Activated effector memory CD4-positive, alpha-beta T cell treated with Interleukin-2 at 50 U/mL for 16 hours (primary cell): Measurements from ENCODE around the gene PNKD.
A peak's percentile ranks its signal among the peaks of the same experiment; 100 is the strongest.

ENCODE experiments used
- DNase-seq: peaks from one replicate; pipeline ENCODE4 v3.0.0-alpha.2; 2020

The PNKD gene, protein sequence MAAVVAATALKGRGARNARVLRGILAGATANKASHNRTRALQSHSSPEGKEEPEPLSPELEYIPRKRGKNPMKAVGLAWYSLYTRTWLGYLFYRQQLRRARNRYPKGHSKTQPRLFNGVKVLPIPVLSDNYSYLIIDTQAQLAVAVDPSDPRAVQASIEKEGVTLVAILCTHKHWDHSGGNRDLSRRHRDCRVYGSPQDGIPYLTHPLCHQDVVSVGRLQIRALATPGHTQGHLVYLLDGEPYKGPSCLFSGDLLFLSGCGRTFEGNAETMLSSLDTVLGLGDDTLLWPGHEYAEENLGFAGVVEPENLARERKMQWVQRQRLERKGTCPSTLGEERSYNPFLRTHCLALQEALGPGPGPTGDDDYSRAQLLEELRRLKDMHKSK

DNA sequence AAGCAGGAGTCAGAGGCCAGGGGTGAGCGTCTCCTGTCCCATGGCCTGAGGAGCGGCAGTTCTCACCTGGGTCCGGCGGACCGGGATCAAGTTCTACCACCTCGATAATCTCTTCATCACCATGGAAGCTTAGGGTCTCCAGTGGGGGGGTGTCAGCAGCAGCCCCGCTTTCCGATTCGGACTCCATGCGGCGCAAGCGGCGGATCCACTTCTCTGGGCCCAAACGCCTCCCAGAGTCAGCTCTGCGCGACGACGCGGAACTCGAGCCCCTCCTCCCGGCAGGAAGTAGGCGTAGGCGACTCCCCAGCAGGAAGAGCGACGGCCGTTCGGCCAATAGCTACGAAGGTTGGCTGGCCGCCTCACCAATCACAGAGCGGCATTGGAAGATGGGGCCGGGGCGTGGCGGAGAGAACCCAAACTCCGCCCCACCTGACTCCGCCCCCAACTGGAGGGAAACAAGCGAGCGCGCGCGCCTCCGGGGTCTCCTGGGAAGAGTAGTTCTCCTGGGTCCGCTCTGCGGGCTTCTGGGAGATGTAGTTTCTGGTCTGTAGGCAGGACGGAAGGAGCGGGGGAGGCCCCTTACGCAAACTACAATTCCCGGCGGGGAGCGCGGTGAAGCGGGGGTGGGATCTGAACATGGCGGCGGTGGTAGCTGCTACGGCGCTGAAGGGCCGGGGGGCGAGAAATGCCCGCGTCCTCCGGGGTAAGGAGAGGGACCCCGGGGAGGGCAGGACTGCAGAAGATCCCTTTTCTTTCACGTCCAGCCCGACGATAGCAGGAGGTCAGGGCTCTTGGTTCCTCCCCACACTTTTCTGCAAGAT is at the start of gene PNKD, which contains the start of gene AAMP:
Gene PNKD (plus strand): TSS at position 620 of the 821 bp plus-strand sequence. CDS start 17 bp downstream, at position 637.
Gene AAMP (minus strand): TSS at position 238 of the 821 bp plus-strand sequence. CDS start 51 bp downstream, at position 187.
- peak; percentile 100 for DNase-seq

DNA sequence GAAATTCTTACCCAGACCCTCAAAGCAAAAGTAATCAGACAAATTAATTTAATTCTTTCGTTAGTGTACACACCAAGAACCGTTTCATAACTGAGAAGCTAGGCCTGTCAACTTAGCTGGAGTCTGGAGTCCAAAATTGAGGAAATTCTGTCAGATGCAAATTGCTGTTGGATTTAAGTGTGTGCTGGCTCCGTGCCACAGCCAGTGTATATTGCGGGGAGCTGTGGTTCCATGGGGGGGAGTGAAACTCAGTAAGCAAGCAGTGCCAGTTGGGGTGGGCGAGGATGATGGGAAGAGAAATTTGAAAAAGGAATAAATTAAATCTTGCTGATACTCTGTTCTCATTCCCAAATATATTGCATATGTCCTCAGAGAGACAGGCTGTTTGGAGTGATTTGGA is 49.3 kb upstream of the PNKD start:
- no peak for DNase-seq

DNA sequence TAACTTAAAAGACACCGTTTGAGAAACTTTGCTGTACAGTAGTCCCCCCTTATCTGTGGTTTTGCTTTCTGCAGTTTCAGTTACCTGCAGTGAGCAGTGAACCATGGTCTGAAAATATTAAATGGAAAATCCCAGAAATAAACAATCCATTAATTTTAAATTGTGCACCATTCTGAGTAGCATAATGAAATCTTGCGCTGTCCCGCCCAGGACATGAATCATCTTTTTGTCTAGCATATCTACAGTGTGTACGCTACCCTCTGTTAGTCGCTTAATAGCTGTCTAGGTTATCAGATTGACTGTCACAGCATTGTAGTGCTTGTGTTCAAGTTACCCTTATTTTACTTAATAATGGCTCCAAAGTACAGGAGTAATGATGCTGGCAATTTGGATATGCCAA is 47.3 kb upstream of the PNKD start:
- no peak for DNase-seq

DNA sequence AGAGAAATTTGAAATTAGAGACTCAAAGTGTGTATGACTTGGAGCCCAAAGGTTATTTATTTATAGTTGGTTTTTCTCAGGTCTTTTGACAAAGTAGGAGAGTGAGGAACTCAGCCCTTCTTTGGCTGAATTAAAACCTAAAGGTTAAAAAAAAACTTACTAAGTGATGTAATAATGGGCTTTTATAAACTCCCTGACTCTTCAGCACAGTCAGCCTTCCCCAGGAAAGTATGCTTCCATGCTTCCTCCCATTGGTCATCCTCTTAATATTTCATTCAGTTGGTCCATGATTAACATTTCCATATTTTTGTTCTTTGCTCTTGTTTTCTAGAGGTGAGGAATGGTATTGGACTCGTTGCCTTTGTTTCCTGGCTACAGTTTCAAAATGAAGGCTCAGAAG is 46.1 kb upstream of the PNKD start:
- DNase-seq = no peak

DNA sequence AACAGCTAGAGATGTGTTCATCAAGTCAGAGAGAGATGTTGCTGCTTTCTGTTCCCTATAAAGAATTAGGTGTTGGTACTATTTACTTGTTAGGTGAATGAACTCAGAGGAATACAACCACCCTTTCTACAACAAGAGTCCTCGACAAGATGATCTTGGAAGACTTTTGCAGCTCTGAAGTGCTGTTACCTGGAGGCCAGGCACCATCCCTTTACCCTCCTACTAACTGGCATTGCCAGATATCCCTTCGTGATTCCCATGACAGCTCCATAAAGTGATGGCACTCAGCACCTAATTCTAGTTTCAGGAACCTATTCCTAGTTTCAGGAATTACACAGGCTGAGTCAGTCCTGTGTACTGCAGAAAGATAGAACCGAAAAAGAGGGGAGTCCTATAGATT is 43.4 kb upstream of the PNKD start:
- DNase-seq = no peak

DNA sequence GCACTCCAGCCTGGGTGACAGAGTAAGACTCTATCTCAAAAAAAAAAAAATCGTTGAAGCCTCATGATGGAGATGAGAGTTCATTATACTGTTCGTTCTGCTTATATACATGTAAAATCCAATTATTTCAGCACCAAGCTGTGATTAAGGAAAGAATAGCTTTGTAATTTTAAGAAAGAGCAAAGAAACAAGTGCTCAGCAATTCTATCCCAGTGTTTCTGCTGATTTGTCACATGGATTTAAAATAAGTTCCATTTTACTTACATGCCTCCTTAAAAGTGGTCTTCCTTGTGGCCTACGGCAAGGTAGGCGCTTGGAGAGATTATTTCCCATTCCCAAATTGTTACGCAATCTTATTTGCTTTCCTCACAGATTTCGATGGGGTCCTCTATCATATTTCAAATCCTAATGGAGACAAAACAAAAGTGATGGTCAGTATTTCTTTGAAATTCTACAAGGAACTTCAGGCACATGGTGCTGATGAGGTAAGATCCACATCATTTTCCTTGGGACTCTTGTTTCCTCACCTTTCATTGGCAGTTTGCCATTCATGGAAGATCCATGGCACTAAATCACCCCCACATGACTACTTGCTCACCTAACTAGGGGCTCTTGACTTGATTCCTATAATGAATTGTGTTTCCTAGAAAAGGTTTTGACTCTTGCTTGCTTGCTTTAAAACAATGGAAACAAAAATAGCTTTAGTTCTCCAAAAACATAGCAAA is 41.8 kb upstream of the PNKD start:
- no peak for DNase-seq

DNA sequence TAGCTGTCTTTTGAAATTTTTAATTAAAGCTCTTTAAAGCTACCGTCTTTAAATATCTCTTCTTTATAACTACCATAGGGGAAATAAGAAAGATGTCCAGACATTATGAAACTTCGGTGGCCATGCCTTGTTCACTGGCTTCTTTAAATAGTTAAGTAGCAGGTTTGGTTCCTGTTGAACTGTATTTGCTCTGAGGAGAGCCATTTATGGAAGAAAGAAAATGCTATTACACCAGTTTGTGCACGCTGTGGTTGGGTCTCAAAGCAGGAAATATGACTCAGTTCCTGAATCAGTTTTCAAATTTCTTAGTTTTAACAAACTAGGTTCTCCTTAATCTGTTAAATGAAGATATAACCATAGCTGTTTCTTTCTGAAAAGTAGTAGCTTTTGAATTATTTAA is 41.1 kb upstream of the PNKD start:
- DNase-seq = no peak

DNA sequence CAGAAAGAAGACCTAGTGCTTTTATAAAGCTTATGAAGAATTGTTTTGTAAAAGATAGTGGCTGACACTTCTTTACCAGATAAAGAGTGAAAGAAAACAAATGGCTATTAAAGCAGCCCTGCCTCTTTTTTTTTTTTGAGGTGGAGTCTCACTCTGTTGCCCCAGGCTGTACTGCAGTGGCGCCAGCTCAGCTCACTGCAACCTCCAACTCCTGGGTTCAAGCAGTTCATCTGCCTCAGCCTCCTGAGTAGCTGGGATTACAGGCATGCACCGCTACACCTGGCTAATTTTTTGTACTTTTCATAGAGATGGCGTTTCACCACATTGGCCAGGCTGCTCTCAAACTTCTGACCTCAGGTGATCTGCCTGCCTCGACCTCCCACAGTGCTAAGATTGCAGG is 40.5 kb upstream of the PNKD start:
- no peak for DNase-seq

DNA sequence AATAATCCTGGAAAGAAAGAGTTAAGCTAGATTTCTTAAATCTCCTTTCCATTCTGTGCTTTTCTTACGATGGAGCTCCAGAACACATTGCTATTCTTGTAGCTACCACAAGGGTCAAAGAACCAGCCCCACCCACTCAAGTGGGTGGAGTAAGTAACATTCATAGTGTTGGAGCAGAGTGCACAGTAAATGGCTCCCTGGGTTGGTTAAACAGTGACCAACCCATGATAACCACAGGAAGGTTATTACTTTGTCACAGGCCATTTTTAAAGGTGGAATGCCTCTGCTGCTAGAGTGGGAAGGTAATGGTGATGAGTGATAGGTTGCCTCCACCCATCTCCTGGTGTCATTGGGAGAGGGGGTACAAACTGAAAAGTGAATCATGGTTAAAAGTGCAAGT is 39.4 kb upstream of the PNKD start:
- DNase-seq = no peak

DNA sequence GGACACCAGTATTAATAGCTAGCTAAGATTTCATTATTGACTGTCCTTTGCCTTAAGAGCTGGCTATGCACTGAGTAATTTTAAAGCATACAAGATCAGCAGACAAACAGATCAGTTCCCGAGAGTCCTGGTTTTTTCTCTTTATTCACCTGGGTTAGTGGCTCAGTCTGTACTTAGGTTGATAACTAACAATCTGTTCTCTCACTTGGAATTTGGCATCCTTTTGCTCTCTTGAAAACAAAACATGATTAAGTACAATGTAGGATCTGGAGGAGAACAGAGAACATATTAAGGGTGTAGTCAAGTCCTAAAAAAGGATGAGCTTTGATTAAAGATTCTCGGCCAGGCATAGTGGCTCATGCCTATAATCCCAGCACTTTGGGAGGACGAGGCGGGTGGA is 36.8 kb upstream of the PNKD start:
- no peak for DNase-seq

DNA sequence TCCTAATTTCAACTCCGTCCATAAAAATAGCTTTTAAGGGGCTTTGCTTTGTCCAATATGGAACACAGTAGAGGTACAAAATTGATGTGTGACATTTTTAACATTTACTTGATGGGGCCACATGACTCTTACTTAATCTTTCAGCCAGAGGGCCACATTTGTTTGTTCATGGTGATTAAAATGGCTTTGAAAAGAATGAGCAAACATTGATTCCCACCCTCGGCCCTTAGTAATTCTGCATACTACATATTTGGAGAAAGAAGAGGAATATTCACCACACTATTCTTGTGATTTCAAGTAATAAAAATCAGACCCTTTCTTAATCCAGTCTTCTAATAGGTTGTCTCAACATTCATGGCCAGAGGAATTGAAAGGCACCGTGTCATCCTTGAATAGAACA is 35.8 kb upstream of the PNKD start:
- no peak for DNase-seq

DNA sequence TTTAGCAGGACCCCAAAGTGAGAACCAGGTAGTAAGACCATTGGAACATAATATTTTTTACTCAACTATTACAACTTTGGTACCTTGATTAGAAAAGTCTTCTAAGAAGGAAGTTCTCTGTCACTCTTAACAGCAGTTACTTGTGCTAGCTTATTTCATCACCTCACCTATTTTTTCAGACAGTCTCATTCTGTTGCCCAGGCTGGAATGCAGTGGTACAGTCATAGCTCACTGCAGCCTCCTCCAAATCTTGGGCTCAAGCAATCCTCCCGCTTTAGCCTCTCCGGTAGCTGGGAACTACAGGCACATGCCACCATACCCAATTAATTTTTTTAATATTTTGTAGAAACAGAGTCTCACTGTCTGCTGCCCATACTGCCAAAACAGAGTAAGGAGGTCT is 35.3 kb upstream of the PNKD start:
- no peak for DNase-seq

DNA sequence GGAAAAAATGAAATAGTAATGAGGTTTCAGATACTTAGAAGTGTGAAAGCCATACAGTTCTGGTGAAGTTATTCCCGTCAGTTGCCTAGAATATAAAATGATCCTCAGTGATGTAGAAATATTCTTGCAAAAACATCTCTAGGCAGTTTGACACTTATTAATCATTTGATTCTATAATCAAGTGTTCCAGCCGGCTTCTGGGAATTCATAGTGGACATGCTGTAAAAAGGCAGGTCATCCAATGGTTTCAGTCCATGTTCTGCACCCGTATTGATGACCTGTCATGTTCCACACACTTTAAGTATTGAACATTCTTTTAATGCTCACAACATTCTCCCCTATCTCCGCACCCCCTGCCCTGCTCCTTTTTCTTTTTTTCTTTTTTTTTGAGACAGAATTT is 33.5 kb upstream of the PNKD start:
- no peak for DNase-seq

DNA sequence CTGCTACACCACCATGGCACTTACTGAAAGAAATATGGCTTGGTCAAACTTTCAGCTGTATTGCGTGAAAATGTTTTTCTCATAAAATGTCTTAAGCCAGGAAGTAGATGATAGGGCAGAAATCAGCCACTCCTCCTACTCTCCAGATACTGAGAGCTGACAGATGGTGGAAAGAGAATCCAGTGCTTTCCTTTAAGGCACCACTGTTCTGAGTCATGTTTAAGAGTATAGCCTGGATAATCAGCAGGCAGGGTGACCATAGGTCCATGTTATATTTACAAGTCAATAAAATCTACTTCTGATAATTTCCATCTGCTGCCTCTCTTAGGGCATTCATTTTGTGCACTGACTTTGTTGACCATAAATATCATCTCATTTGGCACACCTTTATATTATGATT is 31.4 kb upstream of the PNKD start:
- no peak for DNase-seq

DNA sequence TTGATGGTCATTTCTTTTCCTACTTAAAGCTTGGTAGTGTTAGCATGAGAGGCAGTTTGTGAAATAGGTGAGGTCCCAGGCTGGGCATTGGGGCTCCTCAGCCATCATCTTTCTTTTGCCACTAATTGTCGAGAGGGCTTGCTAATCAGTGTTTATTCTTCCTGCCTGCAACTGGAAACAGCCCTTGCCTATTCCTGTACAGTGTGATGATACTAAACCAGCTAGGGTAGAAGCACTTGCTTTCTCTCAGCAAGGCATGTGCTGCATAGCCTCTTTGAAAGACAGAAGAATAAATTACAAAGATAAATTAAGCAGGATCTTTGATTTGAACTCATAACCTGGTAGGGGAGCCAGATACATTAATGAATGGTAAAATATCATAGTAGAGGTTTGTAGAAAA is 26.1 kb upstream of the PNKD start:
- no peak for DNase-seq

DNA sequence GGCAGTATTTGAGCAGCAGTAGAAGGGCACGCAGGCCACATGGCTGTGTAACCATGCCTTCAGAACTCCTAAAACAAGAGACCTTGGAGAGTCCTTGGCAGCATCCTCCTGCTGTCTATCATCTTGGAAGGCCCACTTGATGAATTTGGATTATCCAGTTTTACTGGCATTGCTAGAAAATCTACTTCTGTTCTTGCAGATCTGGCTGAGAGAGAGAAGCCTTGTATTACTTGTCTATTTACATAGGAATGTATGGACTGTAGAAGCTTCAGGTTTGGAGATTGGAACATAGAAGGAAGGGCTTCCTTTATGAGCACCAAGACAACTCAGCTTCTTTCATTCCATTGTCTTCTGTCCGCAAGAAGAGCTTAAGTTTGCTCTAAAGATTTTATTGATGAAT is 25.7 kb upstream of the PNKD start:
- DNase-seq = no peak

DNA sequence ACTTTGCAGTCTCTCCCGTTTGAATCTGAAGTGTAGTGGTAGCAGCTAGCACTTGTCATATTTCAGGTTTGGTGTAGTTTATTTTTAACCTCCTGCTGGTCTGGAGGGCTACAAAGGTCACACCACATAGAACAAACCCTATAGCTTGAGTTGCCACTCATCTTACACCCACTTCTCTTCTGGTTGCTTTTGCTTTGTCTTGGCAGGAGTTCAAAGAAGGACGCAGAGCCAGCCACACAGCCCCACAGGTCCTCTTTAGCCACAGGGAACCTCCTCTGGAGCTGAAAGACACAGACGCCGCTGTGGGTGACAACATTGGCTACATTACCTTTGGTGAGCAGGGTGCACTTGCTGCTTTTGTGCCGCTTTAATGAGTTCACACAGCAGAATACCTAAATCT is 25.1 kb upstream of the PNKD start:
- DNase-seq = no peak

DNA sequence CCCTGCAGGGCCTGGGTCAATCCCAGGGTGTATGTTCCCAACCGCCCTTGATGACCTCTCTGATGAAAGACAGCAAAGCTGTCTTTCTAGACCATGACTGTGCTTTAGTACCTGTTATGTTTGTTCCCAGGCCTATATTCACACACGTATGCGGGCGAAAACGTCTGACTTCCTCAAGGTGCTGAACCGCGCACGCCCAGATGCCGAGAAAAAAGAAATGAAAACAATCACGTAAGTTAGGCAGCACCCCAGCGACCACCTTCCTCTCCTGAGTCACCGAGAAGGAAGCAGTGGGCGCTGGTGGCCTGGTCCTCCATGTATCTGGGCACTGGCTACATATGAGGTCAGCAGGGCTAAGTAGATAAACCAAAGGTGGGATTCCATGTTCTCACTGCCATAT is 20.6 kb upstream of the PNKD start:
- DNase-seq = no peak

DNA sequence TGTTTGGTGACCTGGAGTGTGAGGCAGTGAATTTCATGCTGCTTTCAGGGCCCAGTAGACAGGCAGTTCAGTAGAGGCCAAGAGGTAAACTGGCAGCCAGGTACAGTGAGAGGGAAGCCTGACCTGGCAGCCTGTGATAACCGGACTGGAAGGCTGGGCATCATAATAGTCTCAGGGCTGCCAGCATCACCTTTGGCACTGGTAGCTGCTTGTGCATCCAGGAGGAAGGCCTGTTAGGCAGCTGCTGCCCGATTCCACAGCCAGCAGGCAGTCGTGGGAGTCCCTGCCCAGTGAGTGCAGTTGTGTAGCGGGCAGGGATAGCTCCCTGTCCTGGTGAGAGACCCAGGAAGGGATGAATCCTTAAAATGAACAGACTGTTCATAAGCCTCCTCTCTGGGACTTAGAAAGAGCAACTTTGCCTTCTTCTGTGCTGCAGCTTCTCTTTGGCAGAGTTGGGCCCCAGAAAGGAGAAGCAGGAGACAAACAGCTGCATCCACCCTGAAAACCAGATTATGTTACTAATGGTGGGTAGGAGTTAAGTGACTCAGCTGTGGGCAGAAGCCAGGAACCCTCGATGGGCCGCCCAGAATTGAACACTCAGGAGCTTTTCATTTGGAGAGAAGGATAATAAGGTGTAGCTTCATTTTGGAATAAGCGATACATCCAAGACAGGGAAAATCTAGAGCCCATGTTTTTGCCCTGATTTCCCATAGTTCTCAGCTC is 17.6 kb upstream of the PNKD start:
- DNase-seq = no peak

DNA sequence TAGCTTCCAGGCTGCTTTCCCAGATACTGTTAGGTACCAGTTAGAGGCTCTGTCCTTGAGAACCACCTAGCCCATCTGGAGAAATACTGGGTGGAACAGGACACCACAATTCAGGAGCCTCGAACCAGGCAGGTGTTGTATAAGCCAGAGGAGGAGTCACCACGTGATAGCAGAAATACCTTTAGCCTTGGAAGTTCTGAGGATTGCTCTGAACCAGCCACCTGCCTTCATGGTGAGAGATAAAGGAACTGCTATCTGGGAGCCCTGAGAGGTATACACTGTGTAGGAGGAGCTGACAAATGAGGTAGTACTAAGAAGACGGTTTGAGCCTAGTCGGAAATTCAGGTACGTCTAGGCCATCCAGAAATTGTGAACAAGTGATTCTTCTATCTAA is 17.1 kb upstream of the PNKD start:
- DNase-seq = no peak

DNA sequence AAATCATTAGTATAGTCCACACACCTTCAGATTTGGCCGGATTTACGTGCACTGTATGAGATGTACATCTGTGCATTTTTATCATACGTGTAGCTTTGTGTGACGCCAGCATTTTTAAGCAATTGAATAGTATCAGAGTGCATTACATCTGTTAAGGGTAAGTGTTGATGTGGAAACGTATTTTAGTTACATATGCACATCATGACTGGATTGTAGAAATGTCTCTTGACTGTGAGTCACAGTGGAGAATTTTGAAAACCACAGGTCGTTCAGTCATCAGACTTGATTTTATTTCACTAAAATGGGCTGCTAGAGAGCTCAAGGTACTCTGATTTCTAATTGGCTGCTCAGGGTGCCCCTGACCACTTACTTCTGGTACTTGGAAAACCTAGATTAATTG is 14.9 kb upstream of the PNKD start:
- no peak for DNase-seq

DNA sequence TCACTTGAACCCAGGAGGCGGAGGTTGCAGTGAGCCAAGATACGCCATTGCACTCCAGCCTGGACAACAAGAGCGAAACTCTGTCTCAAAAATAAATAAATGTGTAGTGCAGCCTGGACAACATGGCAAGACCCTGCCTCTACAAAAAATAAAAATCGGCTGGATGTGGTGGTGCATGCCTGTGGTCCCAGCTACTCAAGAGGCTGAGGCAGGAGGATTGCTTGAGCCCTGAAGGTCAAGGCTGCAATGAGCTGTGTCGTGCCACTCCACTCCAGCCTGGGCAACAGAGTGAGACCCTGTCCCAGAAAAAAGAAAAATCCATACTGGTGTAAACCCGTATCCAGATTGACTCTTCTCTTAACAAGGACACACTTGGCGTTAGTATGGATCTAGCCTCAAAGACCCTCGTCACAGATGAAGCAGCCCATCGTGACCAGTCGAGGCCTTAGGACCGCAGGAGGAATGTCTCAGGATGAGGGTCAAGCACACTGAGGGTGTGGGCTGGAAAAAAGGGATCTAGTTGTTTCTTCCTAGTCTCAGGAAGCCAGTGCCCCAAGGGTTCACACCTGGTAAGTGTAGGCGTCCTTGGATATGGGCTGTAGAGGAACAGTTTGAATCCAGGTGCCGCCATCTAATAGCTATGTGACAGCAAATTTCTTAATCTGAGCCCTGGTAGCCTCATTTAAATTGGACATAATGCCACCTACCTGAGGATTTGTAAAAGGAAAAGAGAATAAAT is 13.5 kb upstream of the PNKD start:
- DNase-seq = no peak
